PC-9 (cell line): Measurements from ENCODE around the gene PIGN. TPM values are rescaled to one million over a fixed set of nuclear protein-coding genes. Genes with fewer than 3 reads are reported as not detected.

Experiments
- BruUV-seq: library from RNA; stranded (reverse); fragments of 400-500 nt; replicated peaks from 2 replicates; lab custom pipeline; 2021; lab: Mats Ljungman, UMichigan
- CTCF ChIA-PET: fragments of 300-600 bp; sonication (Branson Sonifier 250); formaldehyde crosslinking; loops from one replicate; lab custom pipeline; 2022; ENCODE audit warnings: antibody characterized with exemption; lab: Charles Lee
- POLR2A ChIA-PET: fragments of 300-600 bp; sonication (Branson Sonifier 250); formaldehyde crosslinking; loops from one replicate; lab custom pipeline; 2022; ENCODE audit warnings: antibody characterized with exemption; ENCODE audit not compliant: unreplicated experiment; lab: Charles Lee
- DNase-seq, 2 experiments: peaks; one replicate each; pipeline versions ENCODE4 v3.0.0 to v3.0.0-alpha.2; 2015 to 2022; ENCODE audit warnings: mixed read lengths in 1 of 2
- H2AFZ ChIP-seq: fragments of 200-600 bp; sonication (generic); 2 replicates; pipeline ENCODE4 v1.8.1; 2017; ENCODE audit warnings: antibody characterized with exemption
- H3F3A ChIP-seq: fragments of 200-600 bp; sonication (generic); 2 replicates; pipeline ENCODE4 v1.8.1; 2017; ENCODE audit warnings: antibody characterized with exemption, mild to moderate bottlenecking, low read depth; ENCODE audit not compliant: insufficient read depth
- H3K27ac ChIP-seq: fragments of 200-600 bp; sonication (generic); 2 replicates; pipeline ENCODE4 v1.6.1; 2016; ENCODE audit warnings: mixed run types
- H3K27me3 ChIP-seq: fragments of 200-600 bp; sonication (generic); 2 replicates; pipeline ENCODE4 v1.6.1; 2016; ENCODE audit warnings: low read depth, mixed run types; ENCODE audit not compliant: insufficient read depth
- H3K36me3 ChIP-seq: fragments of 200-600 bp; sonication (generic); 2 replicates; pipeline ENCODE4 v1.6.1; 2016; ENCODE audit warnings: low read depth, mixed run types
- H3K4me1 ChIP-seq: fragments of 200-600 bp; sonication (generic); replicated peaks from 2 replicates; pipeline ENCODE4 v1.6.1; 2016; ENCODE audit warnings: mixed run types; ENCODE audit not compliant: insufficient read depth
- H3K4me2 ChIP-seq: fragments of 200-600 bp; sonication (generic); 2 replicates; pipeline ENCODE4 v1.6.1; 2017; ENCODE audit warnings: mixed run types
- H3K4me3 ChIP-seq: fragments of 200-600 bp; sonication (generic); 2 replicates; pipeline ENCODE4 v1.6.1; 2016; ENCODE audit warnings: mixed run types
- H3K79me2 ChIP-seq: fragments of 200-600 bp; sonication (generic); 2 replicates; pipeline ENCODE4 v1.6.1; 2017; ENCODE audit warnings: low read depth, mixed run types
- H3K9me2 ChIP-seq: fragments of 200-600 bp; sonication (generic); 2 replicates; pipeline ENCODE4 v1.8.1; 2017; ENCODE audit warnings: mild to moderate bottlenecking; ENCODE audit not compliant: insufficient read depth
- H3K9me3 ChIP-seq: fragments of 200-600 bp; sonication (generic); 2 replicates; pipeline ENCODE4 v1.8.1; 2016; ENCODE audit warnings: low read depth; ENCODE audit not compliant: insufficient read depth
- H4K20me1 ChIP-seq: fragments of 200-600 bp; sonication (generic); 2 replicates; pipeline ENCODE4 v1.8.1; 2017; ENCODE audit not compliant: insufficient read depth
- CTCF ChIP-seq: fragments of 200-600 bp; sonication (generic); conservative IDR thresholded peaks from 2 replicates; pipeline ENCODE4 v1.6.1; 2017; ENCODE audit warnings: mixed run types, antibody characterized with exemption, mild to moderate bottlenecking, moderate library complexity
- EZH2 ChIP-seq: fragments of 200-600 bp; sonication (generic); IDR thresholded peaks from 2 replicates; pipeline ENCODE4 v1.8.0; 2017; ENCODE audit warnings: antibody characterized with exemption, low read depth
- intact Hi-C: fragments of 100-400 bp; cut with micrococcal nuclease; formaldehyde crosslinking; loops from one replicate; pipeline ENCODE4 v1.10.0; 2022; ENCODE audit not compliant: unreplicated experiment
- total RNA-seq: library from RNA; stranded (reverse); gene quantifications from 2 replicates; pipeline ENCODE4 v1.2.3, GENCODE V29; 2021

Gene PIGN
- total RNA-seq, 1 experiment from 2014 or later: 20.3 TPM

GRCh38 chr18:61998335-61998734 is 188.5 kb downstream of the PIGN start:
- no peaks in the 10 kb centered on the region for H3K79me2 ChIP-seq
- no peak for DNase-seq
- H2AFZ ChIP-seq: no peak overlapping the region
- TF ChIP-seq CTCF: no peak
- no peak for TF ChIP-seq EZH2
- BruUV-seq: no TSS peak
- no peaks in the 10 kb centered on the region for H3K9me2 ChIP-seq
- no peak overlapping the region for H3K4me2 ChIP-seq
- no peak overlapping the region for H3K27ac ChIP-seq
- H3K4me3 ChIP-seq: no peak overlapping the region
- CTCF ChIA-PET: interaction anchor here (0.6 kb wide), 1 partner anchor 19 kb away, joined by 5 read pairs; no protein-coding TSS in a partner anchor
- no peaks in the 10 kb centered on the region for H3F3A ChIP-seq
- no peaks in the 10 kb centered on the region for H4K20me1 ChIP-seq
- no peaks in the 10 kb centered on the region for H3K27me3 ChIP-seq
- POLR2A ChIA-PET: no interaction called here
- H3K4me1 ChIP-seq: no peaks in the 10 kb centered on the region
- H3K9me3 ChIP-seq: no peaks in the 10 kb centered on the region
- H3K36me3 ChIP-seq: no peaks in the 10 kb centered on the region
- intact Hi-C loops: no loop called here

GRCh38 chr18:61995618-61996017 is 191.2 kb downstream of the PIGN start:
- Histone ChIP-seq H3K27ac (no peak overlapping the region), H2AFZ (no peak overlapping the region), H3K4me3 (no peak overlapping the region), H3K9me3 (no peaks in the 10 kb centered on the region), H3K27me3 (no peaks in the 10 kb centered on the region), H3K79me2 (no peaks in the 10 kb centered on the region), H3K4me1 (peaks cover 13% of the 10 kb centered on the region), H3K4me2 (no peak overlapping the region), H3K9me2 (no peaks in the 10 kb centered on the region), H3K36me3 (no peaks in the 10 kb centered on the region), H4K20me1 (no peaks in the 10 kb centered on the region), H3F3A (no peaks in the 10 kb centered on the region)
- no peak for DNase-seq
- ChIA-PET POLR2A (no interaction called here), CTCF (no interaction called here)
- BruUV-seq: no TSS peak
- intact Hi-C loops: no loop called here
- TF ChIP-seq EZH2 (no peak), CTCF (no peak)

- no peaks in the 10 kb centered on the region for H3K36me3 ChIP-seq
- TF ChIP-seq EZH2: no peak
- TF ChIP-seq CTCF: no peak
- CTCF ChIA-PET: no interaction called here
- H3K4me1 ChIP-seq: peaks cover 13% of the 10 kb centered on the region
- H3K9me2 ChIP-seq: no peaks in the 10 kb centered on the region
- H2AFZ ChIP-seq: no peak overlapping the region
- H3F3A ChIP-seq: no peaks in the 10 kb centered on the region
- no peak overlapping the region for H3K27ac ChIP-seq
- POLR2A ChIA-PET: no interaction called here
- H3K4me3 ChIP-seq: no peak overlapping the region
- BruUV-seq: no TSS peak
- no peaks in the 10 kb centered on the region for H3K27me3 ChIP-seq
- DNase-seq: no peak
- H3K79me2 ChIP-seq: no peaks in the 10 kb centered on the region
- H4K20me1 ChIP-seq: no peaks in the 10 kb centered on the region
- H3K4me2 ChIP-seq: no peak overlapping the region
- intact Hi-C loops: no loop called here
- no peaks in the 10 kb centered on the region for H3K9me3 ChIP-seq
Observed at GRCh38 chr18:61993831-61994230, 193.0 kb downstream of the PIGN start.
